ENCODE results near the gene RASA1.

GRCh38 chr5:87405472-87406155 is 137.9 kb downstream of the RASA1 start:
- no peak for TF ChIP-seq POLR2AphosphoS5 (IDR thresholded peaks at IDR 0.05)
- TF ChIP-seq CTCF (IDR thresholded peaks at IDR 0.05) = no peak
